HUES64 (cell line): ENCODE results near the gene PLCL1.

Experiments
- H3K27ac ChIP-seq: 2 replicates; pipeline ENCODE4 v1.7.0; 2013; ENCODE audit warnings: low read depth, low read length, inconsistent platforms
- H3K27me3 ChIP-seq: 2 replicates; pipeline ENCODE4 v1.6.1; 2013; ENCODE audit warnings: mild to moderate bottlenecking, low read length; ENCODE audit not compliant: insufficient read depth
- H3K36me3 ChIP-seq: 2 replicates; pipeline ENCODE4 v1.6.1; 2013; ENCODE audit warnings: mild to moderate bottlenecking, low read length; ENCODE audit not compliant: insufficient read depth
- H3K4me1 ChIP-seq: 2 replicates; pipeline ENCODE4 v1.6.1; 2013; ENCODE audit warnings: mild to moderate bottlenecking, low read length, moderate library complexity; ENCODE audit not compliant: insufficient read depth
- H3K4me3 ChIP-seq: 2 replicates; pipeline ENCODE4 v1.5.1; 2013; ENCODE audit warnings: mild to moderate bottlenecking, low read length, moderate library complexity
- H3K9ac ChIP-seq: 2 replicates; pipeline ENCODE4 v1.6.1; 2013; ENCODE audit warnings: mild to moderate bottlenecking, low read depth, low read length
- H3K9me3 ChIP-seq: 2 replicates; pipeline ENCODE4 v1.6.1; 2013; ENCODE audit warnings: low read depth, low read length; ENCODE audit not compliant: insufficient read depth
- WGBS: fragments of 150-250, 120-280 bp; methylation state at CpG from one replicate; pipeline ENCODE4 v1.1.7; 2013; ENCODE audit warnings: missing lambda C conversion rate; 5-methylcytosine and 5-hydroxymethylcytosine counted together

The PLCL1 gene

GRCh38 chr2:197944416-197945096, 140.2 kb downstream of the PLCL1 start:
- Histone ChIP-seq H3K9me3 (no peaks in the 10 kb centered on the region), H3K36me3 (no peaks in the 10 kb centered on the region), H3K4me3 (no peak overlapping the region), H3K9ac (no peak overlapping the region), H3K27me3 (no peaks in the 10 kb centered on the region), H3K27ac (no peak overlapping the region), H3K4me1 (peaks cover 17% of the 10 kb centered on the region)
- 95% methylated on average over 2 of the region's 2 CpGs for WGBS

- Histone ChIP-seq H3K9ac (no peak overlapping the region), H3K4me1 (peaks cover 21% of the 10 kb centered on the region), H3K9me3 (no peaks in the 10 kb centered on the region), H3K27me3 (no peaks in the 10 kb centered on the region), H3K4me3 (no peak overlapping the region), H3K36me3 (no peaks in the 10 kb centered on the region), H3K27ac (no peak overlapping the region)
- WGBS = 46% methylated on average over 1 of the region's 2 CpGs
Measured at GRCh38 chr2:197946562-197946961, 142.2 kb downstream of the PLCL1 start.

- no peaks in the 10 kb centered on the region for H3K27me3 ChIP-seq
- peaks cover 14% of the 10 kb centered on the region for H3K4me1 ChIP-seq
- H3K9ac ChIP-seq = no peak overlapping the region
- no peak overlapping the region for H3K4me3 ChIP-seq
- no peak overlapping the region for H3K27ac ChIP-seq
- H3K36me3 ChIP-seq = no peaks in the 10 kb centered on the region
- 75% methylated on average over 3 of the region's 3 CpGs for WGBS
- no peaks in the 10 kb centered on the region for H3K9me3 ChIP-seq
Measured at GRCh38 chr2:197947219-197947757, 142.9 kb downstream of the PLCL1 start.

- H3K9ac ChIP-seq = no peak overlapping the region
- H3K9me3 ChIP-seq = no peaks in the 10 kb centered on the region
- no peaks in the 10 kb centered on the region for H3K36me3 ChIP-seq
- peaks cover 13% of the 10 kb centered on the region; the same call in 1 of the 2 replicates for H3K4me1 ChIP-seq
- no peak overlapping the region for H3K4me3 ChIP-seq
- H3K27me3 ChIP-seq = no peaks in the 10 kb centered on the region
- no peak overlapping the region for H3K27ac ChIP-seq
Measured at GRCh38 chr2:197949224-197949623, 144.8 kb downstream of the PLCL1 start.

- 92% methylated on average over 3 of the region's 3 CpGs for WGBS
- H3K4me3 ChIP-seq = no peak overlapping the region
- H3K9ac ChIP-seq = no peak overlapping the region
- no peaks in the 10 kb centered on the region for H3K9me3 ChIP-seq
- peaks cover 13% of the 10 kb centered on the region; the same call in 1 of the 2 replicates for H3K4me1 ChIP-seq
- no peaks in the 10 kb centered on the region for H3K27me3 ChIP-seq
- no peaks in the 10 kb centered on the region for H3K36me3 ChIP-seq
- no peak overlapping the region for H3K27ac ChIP-seq
Measured at GRCh38 chr2:197950006-197950405, 145.6 kb downstream of the PLCL1 start.

GRCh38 chr2:197950724-197951123, 146.3 kb downstream of the PLCL1 start:
- peaks cover 13% of the 10 kb centered on the region; the same call in 1 of the 2 replicates for H3K4me1 ChIP-seq
- no peak overlapping the region for H3K9ac ChIP-seq
- no peak overlapping the region for H3K4me3 ChIP-seq
- no peaks in the 10 kb centered on the region for H3K36me3 ChIP-seq
- H3K27me3 ChIP-seq = no peaks in the 10 kb centered on the region
- 88% methylated on average over 1 of the region's 1 CpG for WGBS
- H3K27ac ChIP-seq = no peak overlapping the region
- no peaks in the 10 kb centered on the region for H3K9me3 ChIP-seq

- H3K9ac ChIP-seq = no peak overlapping the region
- H3K36me3 ChIP-seq = no peaks in the 10 kb centered on the region
- H3K4me3 ChIP-seq = no peak overlapping the region
- no peaks in the 10 kb centered on the region for H3K9me3 ChIP-seq
- H3K4me1 ChIP-seq = peaks cover 5% of the 10 kb centered on the region; the same call in 1 of the 2 replicates
- H3K27ac ChIP-seq = no peak overlapping the region
- 95% methylated on average over 5 of the region's 5 CpGs for WGBS
- H3K27me3 ChIP-seq = no peaks in the 10 kb centered on the region
Measured at GRCh38 chr2:197952540-197953202, 148.3 kb downstream of the PLCL1 start.

GRCh38 chr2:197954328-197954727, 149.9 kb downstream of the PLCL1 start:
- 92% methylated on average over 4 of the region's 4 CpGs for WGBS
- no peaks in the 10 kb centered on the region for H3K9me3 ChIP-seq
- H3K9ac ChIP-seq = no peak overlapping the region
- H3K27me3 ChIP-seq = no peaks in the 10 kb centered on the region
- peaks cover 4% of the 10 kb centered on the region; the same call in 1 of the 2 replicates for H3K4me1 ChIP-seq
- no peaks in the 10 kb centered on the region for H3K36me3 ChIP-seq
- H3K4me3 ChIP-seq = no peak overlapping the region
- no peak overlapping the region for H3K27ac ChIP-seq

- Histone ChIP-seq H3K4me3 (no peak overlapping the region), H3K9ac (no peak overlapping the region), H3K36me3 (no peaks in the 10 kb centered on the region), H3K27ac (no peak overlapping the region), H3K27me3 (no peaks in the 10 kb centered on the region), H3K4me1 (no peaks in the 10 kb centered on the region), H3K9me3 (no peaks in the 10 kb centered on the region)
- WGBS = 90% methylated on average over 2 of the region's 3 CpGs
Measured at GRCh38 chr2:197958592-197959150, 154.3 kb downstream of the PLCL1 start.

GRCh38 chr2:197959383-197959782, 155.0 kb downstream of the PLCL1 start:
- Histone ChIP-seq H3K9me3 (no peaks in the 10 kb centered on the region), H3K4me3 (no peak overlapping the region)
- WGBS = 91% methylated on average over 1 of the region's 1 CpG

GRCh38 chr2:197960786-197961185, 156.4 kb downstream of the PLCL1 start:
- no peaks in the 10 kb centered on the region for H3K27me3 ChIP-seq
- no peak overlapping the region for H3K4me3 ChIP-seq
- H3K4me1 ChIP-seq = no peaks in the 10 kb centered on the region
- no peak overlapping the region for H3K27ac ChIP-seq
- WGBS = 82% methylated on average over 2 of the region's 2 CpGs
- H3K36me3 ChIP-seq = no peaks in the 10 kb centered on the region
- no peaks in the 10 kb centered on the region; the same call in 1 of the 2 replicates for H3K9me3 ChIP-seq
- H3K9ac ChIP-seq = no peak overlapping the region

More at GRCh38 chr2:197959383-197959782, 155.0 kb downstream of the PLCL1 start:
- Histone ChIP-seq H3K9ac (no peak overlapping the region), H3K27me3 (no peaks in the 10 kb centered on the region), H3K4me1 (no peaks in the 10 kb centered on the region), H3K36me3 (no peaks in the 10 kb centered on the region), H3K27ac (no peak overlapping the region)
